GM10847 (cell line): ENCODE measurements around the gene MAP2K3.

Source experiments
- POLR2A ChIP-seq: IDR thresholded peaks from 2 replicates; pipeline ENCODE4 v1.6.1; 2011; ENCODE audit not compliant: insufficient read length; ENCODE audit errors: extremely low read depth

The MAP2K3 gene

GRCh38 chr17:21249920-21250703, 34.4 kb upstream of the MAP2K3 start:
- no peak for TF ChIP-seq POLR2A

GRCh38 chr17:21250854-21251253, 33.7 kb upstream of the MAP2K3 start:
- no peak for TF ChIP-seq POLR2A

GRCh38 chr17:21251337-21252010, 33.0 kb upstream of the MAP2K3 start:
- no peak for TF ChIP-seq POLR2A

- no peak for TF ChIP-seq POLR2A
These were observed 32.2 kb upstream of the MAP2K3 start for GRCh38 chr17:21252289-21252795.

GRCh38 chr17:21252796-21253645, 31.5 kb upstream of the MAP2K3 start, which contains the start of gene NATD1:
TSS of gene NATD1 (minus strand) at chr17:21253410. CDS start at chr17:21253264, 146 bp downstream.
- TF ChIP-seq POLR2A, result no peak

- TF ChIP-seq POLR2A, result no peak
These were observed 30.7 kb upstream of the MAP2K3 start for GRCh38 chr17:21253646-21254441.

- no peak for TF ChIP-seq POLR2A
These were observed 25.9 kb upstream of the MAP2K3 start for GRCh38 chr17:21258593-21258992.

- TF ChIP-seq POLR2A, result no peak
These were observed 22.1 kb upstream of the MAP2K3 start for GRCh38 chr17:21262259-21262993.

GRCh38 chr17:21263376-21263775, 21.1 kb upstream of the MAP2K3 start:
- no peak for TF ChIP-seq POLR2A

- no peak for TF ChIP-seq POLR2A
These were observed 15.8 kb upstream of the MAP2K3 start for GRCh38 chr17:21268596-21269188.

- no peak for TF ChIP-seq POLR2A
These were observed 15.1 kb upstream of the MAP2K3 start for GRCh38 chr17:21269394-21269793.

GRCh38 chr17:21271454-21272183, 12.9 kb upstream of the MAP2K3 start:
- TF ChIP-seq POLR2A, result no peak

- no peak for TF ChIP-seq POLR2A
These were observed 12.3 kb upstream of the MAP2K3 start for GRCh38 chr17:21272250-21272649.
